ENCODE results near the gene GALR3.

GRCh38 chr22:37818409-37819104, 4.6 kb upstream of the GALR3 start:
- TF ChIP-seq POLR2AphosphoS5 (IDR thresholded peaks at IDR 0.05; ENCODE audit: low read depth, low read length) (no peak), CTCF (IDR thresholded peaks at IDR 0.05) (no peak), TCF7L2 (IDR thresholded peaks at IDR 0.05; ENCODE audit: low read depth, low read length) (no peak), SIN3A (IDR thresholded peaks at IDR 0.05; ENCODE audit: borderline replicate concordance, insufficient read depth, low read depth, low read length) (no peak)

Measured in Panc1 (cell line).